ENCODE measurements around the gene MS4A6E.
"Not testable (repeated sequence)": the region's sequence is repeated elsewhere in the genome, so short reads cannot be mapped to it uniquely, and the experiment has no call there.

Gene MS4A6E

GRCh38 chr11:60326955-60327354 lies at the start of gene MS4A6E:
MS4A6E (plus strand) TSS chr11:60327255; CDS start chr11:60334896, 7,641 bp downstream.
- DNase-seq (ENCODE audit: low read depth in 2 of 2) = no peak

GRCh38 chr11:60280412-60280811 lies 46.6 kb upstream of the MS4A6E start, which contains the start of gene MS4A4A:
MS4A4A (plus strand) TSS chr11:60280666; CDS start chr11:60280676, 10 bp downstream.
- no peak for DNase-seq (ENCODE audit: low read depth in 2 of 2)

- DNase-seq (ENCODE audit: low read depth in 2 of 2) = no peak
These were observed 45.6 kb upstream of the MS4A6E start for GRCh38 chr11:60281485-60281884.

GRCh38 chr11:60282286-60282685 lies 44.8 kb upstream of the MS4A6E start:
- no peak for DNase-seq (ENCODE audit: low read depth in 2 of 2)

GRCh38 chr11:60285411-60286126 lies 41.5 kb upstream of the MS4A6E start:
- DNase-seq (ENCODE audit: low read depth in 2 of 2) = not testable (repeated sequence)

- DNase-seq (ENCODE audit: low read depth in 2 of 2) = no peak
These were observed 38.5 kb upstream of the MS4A6E start for GRCh38 chr11:60288531-60288930.

- DNase-seq (ENCODE audit: low read depth in 2 of 2) = no peak
These were observed 34.9 kb upstream of the MS4A6E start for GRCh38 chr11:60292145-60292544.

- no peak for DNase-seq (ENCODE audit: low read depth in 2 of 2)
These were observed 25.9 kb upstream of the MS4A6E start for GRCh38 chr11:60301178-60301577.

GRCh38 chr11:60301884-60302283 lies 25.2 kb upstream of the MS4A6E start:
- DNase-seq (ENCODE audit: low read depth in 2 of 2) = not testable (repeated sequence)

- DNase-seq (ENCODE audit: low read depth in 2 of 2) = no peak
These were observed 23.4 kb upstream of the MS4A6E start for GRCh38 chr11:60303661-60304060.

- no peak for DNase-seq (ENCODE audit: low read depth in 2 of 2)
These were observed 21.0 kb upstream of the MS4A6E start for GRCh38 chr11:60305906-60306619.

- DNase-seq (ENCODE audit: low read depth in 2 of 2) = no peak
These were observed 19.4 kb upstream of the MS4A6E start for GRCh38 chr11:60307507-60308195.

- DNase-seq (ENCODE audit: low read depth in 2 of 2) = no peak
These were observed 16.6 kb upstream of the MS4A6E start for GRCh38 chr11:60310407-60310998.

- no peak for DNase-seq (ENCODE audit: low read depth in 2 of 2)
These were observed 12.3 kb upstream of the MS4A6E start for GRCh38 chr11:60314635-60315321.

- DNase-seq (ENCODE audit: low read depth in 2 of 2) = no peak
These were observed 11.2 kb upstream of the MS4A6E start for GRCh38 chr11:60315871-60316270.

- DNase-seq (ENCODE audit: low read depth in 2 of 2) = no peak
These were observed 10.7 kb upstream of the MS4A6E start for GRCh38 chr11:60316317-60316716.

GRCh38 chr11:60318726-60319125 lies 8.3 kb upstream of the MS4A6E start:
- DNase-seq (ENCODE audit: low read depth in 2 of 2) = no peak

GRCh38 chr11:60321051-60321450 lies 6.0 kb upstream of the MS4A6E start:
- DNase-seq (ENCODE audit: low read depth in 2 of 2) = no peak

- no peak for DNase-seq (ENCODE audit: low read depth in 2 of 2)
These were observed 1.4 kb downstream of the MS4A6E start for GRCh38 chr11:60328460-60328859.

- no peak for DNase-seq (ENCODE audit: low read depth in 2 of 2)
These were observed 5.8 kb downstream of the MS4A6E start for GRCh38 chr11:60332846-60333245.

- DNase-seq (ENCODE audit: low read depth in 2 of 2) = peak; percentile 8 to 51
These were observed 7.1 kb downstream of the MS4A6E start for GRCh38 chr11:60334005-60334620.

Measured in stimulated activated CD4-positive, alpha-beta T cell treated with anti-CD3 and anti-CD28 coated beads, Interleukin-1b, Interleukin-23, amount 100 ng/mL, for 1 hour (primary cell).